PC-9 (cell line): ENCODE results near the gene IL20. TPM values are rescaled to one million over a fixed set of nuclear protein-coding genes. Genes with fewer than 3 reads are reported as not detected.

Source experiments
- BruUV-seq: library from RNA; stranded (reverse); fragments of 400-500 nt; replicated peaks from 2 replicates; lab custom pipeline; 2021; lab: Mats Ljungman, UMichigan
- CTCF ChIA-PET: fragments of 300-600 bp; sonication (Branson Sonifier 250); formaldehyde crosslinking; loops from one replicate; lab custom pipeline; 2022; ENCODE audit warnings: antibody characterized with exemption; lab: Charles Lee
- POLR2A ChIA-PET: fragments of 300-600 bp; sonication (Branson Sonifier 250); formaldehyde crosslinking; loops from one replicate; lab custom pipeline; 2022; ENCODE audit warnings: antibody characterized with exemption; ENCODE audit not compliant: unreplicated experiment; lab: Charles Lee
- DNase-seq, 2 experiments: peaks; one replicate each; pipeline versions ENCODE4 v3.0.0 to v3.0.0-alpha.2; 2015 to 2022; ENCODE audit warnings: mixed read lengths in 1 of 2
- H2AFZ ChIP-seq: fragments of 200-600 bp; sonication (generic); 2 replicates; pipeline ENCODE4 v1.8.1; 2017; ENCODE audit warnings: antibody characterized with exemption
- H3F3A ChIP-seq: fragments of 200-600 bp; sonication (generic); 2 replicates; pipeline ENCODE4 v1.8.1; 2017; ENCODE audit warnings: antibody characterized with exemption, mild to moderate bottlenecking, low read depth; ENCODE audit not compliant: insufficient read depth
- H3K27ac ChIP-seq: fragments of 200-600 bp; sonication (generic); 2 replicates; pipeline ENCODE4 v1.6.1; 2016; ENCODE audit warnings: mixed run types
- H3K27me3 ChIP-seq: fragments of 200-600 bp; sonication (generic); 2 replicates; pipeline ENCODE4 v1.6.1; 2016; ENCODE audit warnings: low read depth, mixed run types; ENCODE audit not compliant: insufficient read depth
- H3K36me3 ChIP-seq: fragments of 200-600 bp; sonication (generic); 2 replicates; pipeline ENCODE4 v1.6.1; 2016; ENCODE audit warnings: low read depth, mixed run types
- H3K4me1 ChIP-seq: fragments of 200-600 bp; sonication (generic); replicated peaks from 2 replicates; pipeline ENCODE4 v1.6.1; 2016; ENCODE audit warnings: mixed run types; ENCODE audit not compliant: insufficient read depth
- H3K4me2 ChIP-seq: fragments of 200-600 bp; sonication (generic); 2 replicates; pipeline ENCODE4 v1.6.1; 2017; ENCODE audit warnings: mixed run types
- H3K4me3 ChIP-seq: fragments of 200-600 bp; sonication (generic); 2 replicates; pipeline ENCODE4 v1.6.1; 2016; ENCODE audit warnings: mixed run types
- H3K79me2 ChIP-seq: fragments of 200-600 bp; sonication (generic); 2 replicates; pipeline ENCODE4 v1.6.1; 2017; ENCODE audit warnings: low read depth, mixed run types
- H3K9me2 ChIP-seq: fragments of 200-600 bp; sonication (generic); 2 replicates; pipeline ENCODE4 v1.8.1; 2017; ENCODE audit warnings: mild to moderate bottlenecking; ENCODE audit not compliant: insufficient read depth
- H3K9me3 ChIP-seq: fragments of 200-600 bp; sonication (generic); 2 replicates; pipeline ENCODE4 v1.8.1; 2016; ENCODE audit warnings: low read depth; ENCODE audit not compliant: insufficient read depth
- H4K20me1 ChIP-seq: fragments of 200-600 bp; sonication (generic); 2 replicates; pipeline ENCODE4 v1.8.1; 2017; ENCODE audit not compliant: insufficient read depth
- EZH2 ChIP-seq: fragments of 200-600 bp; sonication (generic); IDR thresholded peaks from 2 replicates; pipeline ENCODE4 v1.8.0; 2017; ENCODE audit warnings: antibody characterized with exemption, low read depth
- intact Hi-C: fragments of 100-400 bp; cut with micrococcal nuclease; formaldehyde crosslinking; loops from one replicate; pipeline ENCODE4 v1.10.0; 2022; ENCODE audit not compliant: unreplicated experiment
- total RNA-seq: library from RNA; stranded (reverse); gene quantifications from 2 replicates; pipeline ENCODE4 v1.2.3, GENCODE V29; 2021
- TF ChIP-seq, protein P1 (sequence below): fragments of 200-600 bp; sonication (generic); conservative IDR thresholded peaks from 2 replicates; pipeline ENCODE4 v1.6.1; 2017; ENCODE audit warnings: mixed run types, antibody characterized with exemption, mild to moderate bottlenecking, moderate library complexity

The IL20 gene
- total RNA-seq, 1 experiment from 2014 or later: not detected

DNA sequence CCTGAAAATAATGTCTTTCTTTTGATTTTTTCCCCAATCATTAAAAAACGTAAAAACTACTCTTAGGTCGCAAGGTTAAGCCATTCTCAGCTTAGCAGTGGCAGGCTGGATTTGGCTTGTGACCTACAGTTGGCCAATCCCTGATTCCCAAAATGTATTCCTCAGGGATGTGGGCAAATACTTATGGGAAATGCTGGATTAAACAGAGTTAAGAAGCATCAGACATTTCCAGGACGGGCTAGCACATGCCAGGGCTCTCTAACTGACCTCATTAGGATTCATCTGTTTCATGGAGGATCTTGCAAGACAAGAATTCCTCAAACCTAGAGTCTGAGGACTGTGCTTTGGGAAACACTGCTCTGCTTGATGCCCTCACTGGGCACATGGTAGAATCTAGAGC is 30.8 kb downstream of the IL20 start:
- CTCF ChIA-PET: interaction anchor here (0.5 kb wide), 1 partner anchor 13 kb away, joined by 10 read pairs; no protein-coding TSS in a partner anchor
- H2AFZ ChIP-seq: no peak overlapping the region
- BruUV-seq: no TSS peak
- H3K27ac ChIP-seq: no peak overlapping the region
- peaks cover 15% of the 10 kb centered on the region; the same call in 1 of the 2 replicates for H3F3A ChIP-seq
- POLR2A ChIA-PET: no interaction called here
- H3K4me2 ChIP-seq: peak overlapping the region; percentile 56; the same call in 1 of the 2 replicates
- no peaks in the 10 kb centered on the region for H3K9me2 ChIP-seq
- no peak overlapping the region for H3K4me3 ChIP-seq
- no peaks in the 10 kb centered on the region for H3K9me3 ChIP-seq
- no peaks in the 10 kb centered on the region for H3K27me3 ChIP-seq
- H3K4me1 ChIP-seq: peaks cover 37% of the 10 kb centered on the region
- no peaks in the 10 kb centered on the region for H4K20me1 ChIP-seq
- no peak for DNase-seq
- TF ChIP-seq, protein P1, sequence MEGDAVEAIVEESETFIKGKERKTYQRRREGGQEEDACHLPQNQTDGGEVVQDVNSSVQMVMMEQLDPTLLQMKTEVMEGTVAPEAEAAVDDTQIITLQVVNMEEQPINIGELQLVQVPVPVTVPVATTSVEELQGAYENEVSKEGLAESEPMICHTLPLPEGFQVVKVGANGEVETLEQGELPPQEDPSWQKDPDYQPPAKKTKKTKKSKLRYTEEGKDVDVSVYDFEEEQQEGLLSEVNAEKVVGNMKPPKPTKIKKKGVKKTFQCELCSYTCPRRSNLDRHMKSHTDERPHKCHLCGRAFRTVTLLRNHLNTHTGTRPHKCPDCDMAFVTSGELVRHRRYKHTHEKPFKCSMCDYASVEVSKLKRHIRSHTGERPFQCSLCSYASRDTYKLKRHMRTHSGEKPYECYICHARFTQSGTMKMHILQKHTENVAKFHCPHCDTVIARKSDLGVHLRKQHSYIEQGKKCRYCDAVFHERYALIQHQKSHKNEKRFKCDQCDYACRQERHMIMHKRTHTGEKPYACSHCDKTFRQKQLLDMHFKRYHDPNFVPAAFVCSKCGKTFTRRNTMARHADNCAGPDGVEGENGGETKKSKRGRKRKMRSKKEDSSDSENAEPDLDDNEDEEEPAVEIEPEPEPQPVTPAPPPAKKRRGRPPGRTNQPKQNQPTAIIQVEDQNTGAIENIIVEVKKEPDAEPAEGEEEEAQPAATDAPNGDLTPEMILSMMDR: no peak
- TF ChIP-seq EZH2: no peak
- intact Hi-C loops: no loop called here
- no peaks in the 10 kb centered on the region for H3K79me2 ChIP-seq
- no peaks in the 10 kb centered on the region for H3K36me3 ChIP-seq

DNA sequence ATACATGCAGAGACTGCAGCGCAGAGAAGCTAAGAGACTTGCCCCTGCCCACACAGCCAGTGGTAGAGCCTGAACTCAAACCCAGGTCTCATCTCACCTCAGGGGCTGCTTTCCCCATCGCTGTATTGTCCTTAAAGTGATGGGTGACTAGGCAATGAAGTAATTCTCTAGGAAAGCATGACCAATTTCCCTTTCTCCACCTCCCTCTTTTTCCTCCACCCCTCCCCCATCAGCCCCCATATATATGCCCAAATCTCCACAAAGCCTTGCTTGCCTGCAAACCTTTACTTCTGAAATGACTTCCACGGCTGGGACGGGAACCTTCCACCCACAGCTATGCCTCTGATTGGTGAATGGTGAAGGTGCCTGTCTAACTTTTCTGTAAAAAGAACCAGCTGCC is 31.8 kb downstream of the IL20 start, which contains the start of gene IL24:
Gene IL24 (plus strand): TSS at position 269 of the 400 bp plus-strand sequence. CDS start 390 bp downstream, outside the sequence.
- Histone ChIP-seq H3K9me3 (no peaks in the 10 kb centered on the region), H3K79me2 (no peaks in the 10 kb centered on the region), H4K20me1 (no peaks in the 10 kb centered on the region), H2AFZ (no peak within 1 kb of the TSS), H3K4me3 (no peak within 1 kb of the TSS; the same call in 1 of the 2 replicates), H3K4me2 (peak within 1 kb of the TSS; percentile 63), H3K36me3 (no peaks in the 10 kb centered on the region), H3K4me1 (peaks cover 37% of the 10 kb centered on the region), H3K27ac (no peak within 1 kb of the TSS), H3K27me3 (no peaks in the 10 kb centered on the region), H3K9me2 (no peaks in the 10 kb centered on the region), H3F3A (peaks cover 15% of the 10 kb centered on the region; the same call in 1 of the 2 replicates)
- DNase-seq: no peak
- intact Hi-C loops: no loop called here
- CTCF ChIA-PET: no interaction called here
- POLR2A ChIA-PET: no interaction called here
- TF ChIP-seq, protein P1: no peak
- no peak for TF ChIP-seq EZH2
- no TSS peak for BruUV-seq

DNA sequence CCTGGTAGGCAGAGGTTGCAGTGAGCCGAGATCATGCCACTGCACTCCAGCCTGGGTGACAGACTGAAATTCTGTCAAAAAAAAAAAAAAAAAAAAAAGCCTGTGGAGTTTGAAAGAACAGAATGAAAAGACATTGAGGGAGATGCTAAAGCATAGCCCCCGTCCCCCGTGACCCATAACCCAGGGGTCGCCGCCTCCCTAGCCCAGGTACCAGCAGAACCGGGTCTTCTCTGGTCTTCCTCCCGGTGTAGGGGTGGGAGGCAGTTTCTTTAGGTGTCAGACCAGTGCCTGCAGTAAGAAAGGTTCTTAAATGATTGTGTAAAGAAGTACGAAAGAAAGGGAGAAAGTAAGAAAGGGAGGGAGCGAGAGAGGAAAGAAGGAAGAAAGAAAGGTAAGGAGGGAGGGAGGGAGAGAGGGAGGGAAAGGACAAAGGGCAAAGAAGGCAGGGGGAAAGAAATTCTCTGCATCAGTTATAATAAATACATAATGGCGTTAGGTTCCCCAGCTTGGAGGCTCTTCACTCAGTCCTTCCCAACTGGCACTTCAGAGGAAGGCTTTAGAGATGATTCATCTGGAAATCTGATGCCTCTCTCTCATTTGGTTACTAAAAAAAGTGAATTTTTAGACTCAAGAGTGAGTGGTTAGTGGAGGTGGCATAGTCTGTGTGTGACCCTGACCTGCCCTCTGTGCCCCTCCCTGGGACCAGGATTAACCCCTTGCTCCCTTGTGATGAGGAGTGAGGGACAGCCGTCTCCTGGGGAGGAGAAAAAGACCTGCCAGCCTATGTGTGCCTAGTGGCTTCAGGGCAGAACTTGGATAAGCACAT is 32.9 kb downstream of the IL20 start:
- peaks cover 15% of the 10 kb centered on the region; the same call in 1 of the 2 replicates for H3F3A ChIP-seq
- H2AFZ ChIP-seq: no peak overlapping the region
- no peaks in the 10 kb centered on the region for H3K27me3 ChIP-seq
- no peak for TF ChIP-seq EZH2
- TF ChIP-seq, protein P1: no peak
- ChIA-PET POLR2A (no interaction called here), CTCF (interaction anchor here (0.7 kb wide), 1 partner anchor 424 kb away, joined by 21 read pairs; no protein-coding TSS in a partner anchor)
- no peaks in the 10 kb centered on the region for H3K36me3 ChIP-seq
- no peaks in the 10 kb centered on the region for H3K9me2 ChIP-seq
- H3K4me3 ChIP-seq: no peak overlapping the region; the same call in 1 of the 2 replicates
- TSS peak; percentile 68 for BruUV-seq
- H3K9me3 ChIP-seq: no peaks in the 10 kb centered on the region
- no peaks in the 10 kb centered on the region for H3K79me2 ChIP-seq
- peak; percentile 33 to 47 for DNase-seq
- peak overlapping the region; percentile 63 for H3K4me2 ChIP-seq
- H3K27ac ChIP-seq: no peak overlapping the region; the same call in 1 of the 2 replicates
- intact Hi-C loops: no loop called here
- H4K20me1 ChIP-seq: no peaks in the 10 kb centered on the region
- peaks cover 37% of the 10 kb centered on the region for H3K4me1 ChIP-seq
